IMR-90 (cell line): ENCODE measurements around the gene NMT1. TPM values are rescaled to one million over a fixed set of nuclear protein-coding genes. Genes with fewer than 3 reads are reported as not detected.
A peak's percentile ranks its signal among the peaks of the same experiment; 100 is the strongest.

Experiments used
- ATAC-seq: fragments of 200-7000 bp; cut with Tn5 transposase; 2 replicates; pipeline ENCODE4 v1.9.1; 2020; ENCODE audit warnings: low read depth, mild to moderate bottlenecking, moderate library complexity
- BruUV-seq: library from RNA; stranded (reverse); fragments of 400-500 nt; replicated peaks from 2 replicates; lab custom pipeline; 2021; lab: Mats Ljungman, UMichigan
- CTCF ChIA-PET: fragments of 300-600 bp; formaldehyde crosslinking; extraction: SDS; loops from one replicate; lab custom pipeline; 2021; ENCODE audit warnings: antibody characterized with exemption; lab: Yijun Ruan, JAX
- POLR2A ChIA-PET: fragments of 300-600 bp; sonication (Branson Sonifier 250); formaldehyde crosslinking; loops from one replicate; lab custom pipeline; 2022; ENCODE audit warnings: antibody characterized with exemption; ENCODE audit not compliant: unreplicated experiment; lab: Charles Lee
- DNase-seq: peaks from one replicate; pipeline ENCODE4 v3.0.0; 2013
- H2AFZ ChIP-seq: replicated peaks from 2 replicates; pipeline ENCODE3; 2013; ENCODE audit warnings: low read length, mild to moderate bottlenecking; ENCODE audit not compliant: poor library complexity
- H2AK5ac ChIP-seq: 2 replicates; pipeline ENCODE4 v1.6.1; 2013; ENCODE audit warnings: low read depth, low read length, inconsistent platforms
- H2AK9ac ChIP-seq: replicated peaks from 2 replicates; pipeline ENCODE3; 2013; ENCODE audit warnings: mild to moderate bottlenecking, low read depth, low read length, moderate library complexity; ENCODE audit not compliant: poor library complexity
- H2BK120ac ChIP-seq: 2 replicates; pipeline ENCODE4 v1.6.1; 2013; ENCODE audit warnings: low read depth, low read length, inconsistent platforms
- H2BK15ac ChIP-seq: 3 replicates; pipeline ENCODE4 v1.6.1; 2013; ENCODE audit warnings: low read depth, low read length, inconsistent platforms
- H2BK20ac ChIP-seq: 2 replicates; pipeline ENCODE4 v1.6.1; 2013; ENCODE audit warnings: low read depth, mild to moderate bottlenecking, inconsistent platforms, low read length, moderate library complexity
- H2BK5ac ChIP-seq: 2 replicates; pipeline ENCODE4 v1.6.1; 2013; ENCODE audit warnings: mild to moderate bottlenecking, low read depth, low read length, inconsistent platforms; ENCODE audit not compliant: poor library complexity, severe bottlenecking
- H3K14ac ChIP-seq: replicated peaks from 2 replicates; pipeline ENCODE4 v1.6.1; 2013; ENCODE audit warnings: low read depth, low read length, inconsistent platforms
- H3K18ac ChIP-seq: 2 replicates; pipeline ENCODE4 v1.6.1; 2013; ENCODE audit warnings: low read depth, low read length, control low read depth
- H3K23ac ChIP-seq: 2 replicates; pipeline ENCODE4 v1.6.1; 2013; ENCODE audit warnings: low read depth, low read length, inconsistent platforms
- H3K27ac ChIP-seq: 2 replicates; pipeline ENCODE4 v1.5.1; 2013; ENCODE audit warnings: mild to moderate bottlenecking, control low read depth, low read length; ENCODE audit not compliant: insufficient read depth
- H3K27me3 ChIP-seq: 2 replicates; pipeline ENCODE4 v1.6.1; 2013; ENCODE audit warnings: low read length; ENCODE audit not compliant: control insufficient read depth, insufficient read depth
- H3K36me3 ChIP-seq: 2 replicates; pipeline ENCODE4 v1.6.1; 2013; ENCODE audit warnings: low read length, mixed read lengths; ENCODE audit not compliant: control insufficient read depth, insufficient read depth
- H3K4ac ChIP-seq: 2 replicates; pipeline ENCODE4 v1.6.1; 2013; ENCODE audit warnings: low read depth, low read length, inconsistent platforms
- H3K4me1 ChIP-seq: 2 replicates; pipeline ENCODE4 v1.6.1; 2013; ENCODE audit warnings: low read length, mixed read lengths; ENCODE audit not compliant: control insufficient read depth, insufficient read depth
- H3K4me2 ChIP-seq: 2 replicates; pipeline ENCODE4 v1.6.1; 2013; ENCODE audit warnings: low read depth, mild to moderate bottlenecking, control low read depth, low read length, moderate library complexity
- H3K4me3 ChIP-seq: 2 replicates; pipeline ENCODE4 v1.5.1; 2013; ENCODE audit warnings: low read depth, mild to moderate bottlenecking, control low read depth, low read length, moderate library complexity; ENCODE audit not compliant: insufficient read depth
- H3K56ac ChIP-seq: 2 replicates; pipeline ENCODE4 v1.6.1; 2013; ENCODE audit warnings: low read length, inconsistent platforms; ENCODE audit not compliant: insufficient read depth; ENCODE audit errors: extremely low read depth
- H3K79me1 ChIP-seq, 2 experiments: 2 replicates each; pipeline ENCODE4 v1.6.1; 2013; ENCODE audit warnings: low read length in 2 of 2, inconsistent platforms in 1 of 2, low read depth in 1 of 2
- H3K9ac ChIP-seq: 2 replicates; pipeline ENCODE4 v1.6.1; 2013; ENCODE audit warnings: low read depth, low read length, control low read depth
- H3K9me1 ChIP-seq: 2 replicates; pipeline ENCODE4 v1.6.1; 2013; ENCODE audit warnings: low read length, inconsistent platforms; ENCODE audit not compliant: insufficient read depth
- H3K9me3 ChIP-seq: 2 replicates; pipeline ENCODE4 v1.6.1; 2013; ENCODE audit warnings: low read length; ENCODE audit not compliant: control insufficient read depth, insufficient read depth
- H4K20me1 ChIP-seq: 2 replicates; pipeline ENCODE4 v1.6.1; 2013; ENCODE audit warnings: low read length, inconsistent platforms; ENCODE audit not compliant: insufficient read depth
- H4K5ac ChIP-seq: 2 replicates; pipeline ENCODE4 v1.6.1; 2013; ENCODE audit warnings: mild to moderate bottlenecking, low read depth, low read length, control low read depth
- H4K8ac ChIP-seq, 2 experiments: 2 replicates each; pipeline ENCODE4 v1.6.1; 2013; ENCODE audit warnings: low read depth in 2 of 2, low read length in 2 of 2, control low read depth in 1 of 2, inconsistent platforms in 1 of 2
- H4K91ac ChIP-seq: 2 replicates; pipeline ENCODE4 v1.6.1; 2013; ENCODE audit warnings: low read depth, low read length, inconsistent platforms; ENCODE audit not compliant: insufficient read depth
- CTCF ChIP-seq: conservative IDR thresholded peaks from 2 replicates; pipeline ENCODE4 v1.5.1; 2012; ENCODE audit warnings: mild to moderate bottlenecking, low read depth, low read length, improper control_type of control experiment
- NFE2L2 ChIP-seq: fragments of 150-350 bp; IDR thresholded peaks from 2 replicates; pipeline ENCODE4 v1.6.1; 2016; ENCODE audit warnings: low read depth, mild to moderate bottlenecking, low read length
- RAD21 ChIP-seq: IDR thresholded peaks from 2 replicates; pipeline ENCODE4 v1.6.1; 2012; ENCODE audit warnings: low read length, improper control_type of control experiment
- WGBS, 2 experiments: methylation state at CpG; one replicate each; pipeline versions ENCODE4 v1.1.5 to v1.1.7; 2013; ENCODE audit warnings: missing lambda C conversion rate in 2 of 2; ENCODE audit not compliant: insufficient read length in 1 of 2; ENCODE audit errors: extremely low coverage in 2 of 2; 5-methylcytosine and 5-hydroxymethylcytosine counted together
- dilution Hi-C: fragments of 300-500 bp; cut with HindIII; formaldehyde crosslinking; loops from one replicate; pipeline ENCODE4 v1.14.3; 2018; ENCODE audit warnings: low sequenced_read_pairs; ENCODE audit not compliant: unreplicated experiment
- in situ Hi-C: fragments of 300-500 bp; cut with MboI; formaldehyde crosslinking; loops from 3 replicates; pipeline ENCODE4 v1.14.3; 2019; ENCODE audit warnings: low sequenced_read_pairs, inconsistent platforms, mixed read lengths
- intact Hi-C: fragments of 100-400 bp; cut with micrococcal nuclease; formaldehyde crosslinking; loops from 2 replicates; pipeline ENCODE4 v1.10.0; 2022
- polyA plus RNA-seq, 3 experiments: library from polyadenylated mRNA; depleted of rRNA; stranded (reverse); fragments of >200 nt; gene quantifications; 2 replicates each; pipeline ENCODE4 v1.2.3, GENCODE V29; 2012; ENCODE audit warnings: low replicate concordance in 1 of 3
- total RNA-seq: library from RNA; depleted of rRNA; stranded (reverse); fragments of >200 nt; gene quantifications from 2 replicates; pipeline ENCODE4 v1.2.3, GENCODE V29; 2012

The NMT1 gene
- total and polyA plus RNA-seq, 2 of the 4 experiments (the other 2 are of a cell fraction) = 38.0 to 60.6 TPM

GRCh38 chr17:45131616-45132319, 70.7 kb downstream of the NMT1 start:
- no peaks in the 10 kb centered on the region for H3K9me3 ChIP-seq
- H4K91ac ChIP-seq = peak overlapping the region; percentile 55
- dilution Hi-C loops (no loop called here), in situ Hi-C loops (no loop called here), intact Hi-C loops (loop anchor here (2.0 to 5.0 kb wide), 4 partner anchors 39 to 721 kb away; partner anchors contain the start of gene DCAKD)
- no peak overlapping the region; the same call in 1 of the 2 replicates for H3K18ac ChIP-seq
- WGBS, 2 experiments = 3% methylated on average over 30 of the region's 46 CpGs; no CpG with 5 or more reads in 1 of the 2 experiments
- ChIA-PET CTCF (interaction anchor here (0.6 to 1.6 kb wide), 2 partner anchors 19 to 39 kb away, joined by 3 read pairs; no protein-coding TSS in a partner anchor), POLR2A (no interaction called here)
- no TSS peak for BruUV-seq
- H4K5ac ChIP-seq = peak overlapping the region; percentile 1; the same call in 1 of the 2 replicates
- H3K23ac ChIP-seq = peak overlapping the region; percentile 90
- H4K20me1 ChIP-seq = peaks cover 9% of the 10 kb centered on the region; the same call in 1 of the 2 replicates
- H2BK120ac ChIP-seq = peak overlapping the region; percentile 19; the same call in 1 of the 2 replicates
- peak overlapping the region; percentile 70 for H3K27ac ChIP-seq
- peaks cover 35 to 59% of the 10 kb centered on the region in 2 experiments for H3K79me1 ChIP-seq
- H3K9ac ChIP-seq = peak overlapping the region; percentile 65
- peak overlapping the region; percentile 7 to 21; a peak in 1 of 4 replicates for H4K8ac ChIP-seq
- H3K9me1 ChIP-seq = peaks cover 26% of the 10 kb centered on the region
- TF ChIP-seq RAD21 (peak; percentile 39), NFE2L2 (no peak), CTCF (peak; percentile 60)
- no peaks in the 10 kb centered on the region for H3K27me3 ChIP-seq
- peak overlapping the region; percentile 94 for H3K4me2 ChIP-seq
- peak; percentile 1 for ATAC-seq
- H2BK20ac ChIP-seq = peak overlapping the region; percentile 52
- peak overlapping the region; percentile 90 for H2AK5ac ChIP-seq
- DNase-seq = no peak
- peaks cover 41% of the 10 kb centered on the region for H3K4me1 ChIP-seq
- H3K56ac ChIP-seq = no peak overlapping the region; the same call in 1 of the 2 replicates
- H2AFZ ChIP-seq = peak overlapping the region; percentile 86
- peak overlapping the region; percentile 84 for H3K4ac ChIP-seq
- H3K4me3 ChIP-seq = peak overlapping the region; percentile 84
- H2AK9ac ChIP-seq = peak overlapping the region; percentile 84
- H2BK5ac ChIP-seq = peak overlapping the region; percentile 14
- H2BK15ac ChIP-seq = 0 out of 3 replicates have a peak overlapping the region, but pooled peaks have one; percentile 44
- H3K14ac ChIP-seq = peak overlapping the region; percentile 38
- no peaks in the 10 kb centered on the region for H3K36me3 ChIP-seq
